IPS DF 6.9 (cell line): ENCODE data around the gene ELF2.
"Not testable (repeated sequence)": the region's sequence is repeated elsewhere in the genome, so short reads cannot be mapped to it uniquely, and the experiment has no call there.

ENCODE experiments used
- DNase-seq: peaks from one replicate; pipeline ENCODE4 v3.0.0-alpha.2; 2013; ENCODE audit warnings: low read depth, low spot score
- H3K27ac ChIP-seq: one replicate; pipeline ENCODE4 v1.5.1; 2013; ENCODE audit warnings: low read length, control low read depth
- H3K27me3 ChIP-seq: 2 replicates; pipeline ENCODE4 v1.6.1; 2013; ENCODE audit warnings: mild to moderate bottlenecking, low read length; ENCODE audit not compliant: control insufficient read depth, insufficient read depth
- H3K36me3 ChIP-seq: 2 replicates; pipeline ENCODE4 v1.6.1; 2013; ENCODE audit warnings: low read length; ENCODE audit not compliant: control insufficient read depth, insufficient read depth
- H3K4me1 ChIP-seq: 2 replicates; pipeline ENCODE4 v1.6.1; 2013; ENCODE audit warnings: low read length; ENCODE audit not compliant: control insufficient read depth, insufficient read depth
- H3K4me3 ChIP-seq: 2 replicates; pipeline ENCODE4 v1.5.1; 2013; ENCODE audit warnings: mild to moderate bottlenecking, low read length
- H3K9me3 ChIP-seq: 2 replicates; pipeline ENCODE4 v1.6.1; 2013; ENCODE audit warnings: low read length, inconsistent platforms; ENCODE audit not compliant: control insufficient read depth, insufficient read depth
- WGBS: extraction: QIAGEN DNeasy Blood & Tissue Kit; methylation state at CpG from one replicate; pipeline ENCODE4 v1.1.7; 2013; ENCODE audit warnings: mixed read lengths, missing lambda C conversion rate; ENCODE audit not compliant: insufficient read length, insufficient coverage; 5-methylcytosine and 5-hydroxymethylcytosine counted together

ELF2 gene

GRCh38 chr4:139078926-139079325, 98.1 kb downstream of the ELF2 start:
- no peak for DNase-seq
- Histone ChIP-seq H3K36me3 (no peaks in the 10 kb centered on the region), H3K4me3 (no peak overlapping the region), H3K27me3 (no peaks in the 10 kb centered on the region), H3K27ac (no peak overlapping the region), H3K4me1 (no peaks in the 10 kb centered on the region), H3K9me3 (no peaks in the 10 kb centered on the region)
- WGBS, result no CpG with 5 or more reads among the region's 4 CpGs

DNA sequence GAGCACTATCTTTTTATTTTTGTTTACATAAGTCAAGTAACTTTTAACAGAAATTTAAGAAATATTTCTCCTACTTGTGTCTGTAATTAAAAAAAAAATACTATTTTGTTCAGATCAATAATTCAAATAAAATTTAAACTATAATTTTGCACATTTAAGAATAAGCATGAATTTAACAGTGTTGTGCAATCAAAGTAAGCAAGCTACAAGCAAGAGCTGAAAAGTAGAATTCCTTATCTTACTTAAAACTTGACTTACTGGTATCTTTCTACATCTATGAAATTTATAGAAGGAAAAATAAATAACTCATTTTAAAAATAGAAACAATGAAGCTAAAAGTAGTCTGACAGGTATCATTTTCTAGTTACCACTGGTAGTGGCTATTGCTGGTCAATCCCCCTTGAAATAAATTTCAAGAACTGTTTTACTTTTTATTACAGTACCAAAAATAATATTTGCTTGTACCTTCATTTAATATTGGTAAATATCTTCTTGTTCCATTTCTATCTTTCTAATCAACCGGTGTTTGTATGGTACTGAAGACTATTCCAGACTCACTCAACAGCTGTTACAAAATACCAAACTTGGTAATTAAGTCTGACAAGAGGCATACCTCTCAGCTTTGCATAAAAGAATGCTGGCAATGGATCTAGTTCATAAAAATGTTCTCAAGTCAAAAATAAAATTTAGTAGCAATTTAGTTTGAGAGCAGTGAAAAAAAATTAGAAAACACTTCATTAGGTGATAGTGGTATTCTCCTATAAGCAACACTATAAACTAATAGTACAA, 99.3 kb downstream of the ELF2 start:
- H3K27me3 ChIP-seq, result no peaks in the 10 kb centered on the region
- H3K4me1 ChIP-seq, result no peaks in the 10 kb centered on the region
- H3K36me3 ChIP-seq, result no peaks in the 10 kb centered on the region
- no peaks in the 10 kb centered on the region for H3K9me3 ChIP-seq
- H3K27ac ChIP-seq, result no peak overlapping the region
- no CpG with 5 or more reads among the region's 1 CpG for WGBS
- DNase-seq, result no peak
- no peak overlapping the region for H3K4me3 ChIP-seq

- Histone ChIP-seq H3K36me3 (no peaks in the 10 kb centered on the region; the same call in 1 of the 2 replicates), H3K4me3 (no peak overlapping the region), H3K9me3 (no peaks in the 10 kb centered on the region), H3K4me1 (no peaks in the 10 kb centered on the region), H3K27me3 (no peaks in the 10 kb centered on the region), H3K27ac (no peak overlapping the region)
- WGBS, result no CpG with 5 or more reads among the region's 1 CpG
- no peak for DNase-seq
Measured at GRCh38 chr4:139076016-139076744, 100.8 kb downstream of the ELF2 start.

DNA sequence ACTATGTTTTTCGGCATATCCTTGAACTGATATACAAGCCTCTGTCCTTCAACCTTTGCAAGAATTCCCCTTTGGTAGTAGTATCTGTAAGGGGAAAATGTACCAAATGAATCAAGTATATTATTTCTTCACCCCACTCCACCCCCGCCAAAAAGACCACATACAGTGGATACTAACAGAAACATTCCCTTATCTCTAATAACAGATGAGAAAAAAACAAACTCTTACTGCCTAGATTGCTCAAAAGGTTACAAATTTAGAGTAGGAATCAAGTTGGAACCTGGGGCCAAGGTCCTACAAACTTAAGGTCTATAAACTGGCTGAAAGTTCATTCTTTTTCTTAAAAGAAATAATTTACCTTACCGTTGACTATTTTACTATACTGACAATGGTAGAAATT, 116.4 kb downstream of the ELF2 start:
- no peaks in the 10 kb centered on the region for H3K27me3 ChIP-seq
- H3K36me3 ChIP-seq, result peaks cover 6% of the 10 kb centered on the region; the same call in 1 of the 2 replicates
- DNase-seq, result no peak
- H3K9me3 ChIP-seq, result no peaks in the 10 kb centered on the region
- WGBS, result no CpG with 5 or more reads among the region's 3 CpGs
- H3K27ac ChIP-seq, result no peak overlapping the region
- H3K4me3 ChIP-seq, result no peak overlapping the region
- H3K4me1 ChIP-seq, result no peaks in the 10 kb centered on the region

- H3K27me3 ChIP-seq, DNase-seq, H3K4me1 ChIP-seq, H3K4me3 ChIP-seq, H3K36me3 ChIP-seq, H3K27ac ChIP-seq, H3K9me3 ChIP-seq: not testable (repeated sequence)
- no CpG with 5 or more reads among the region's 4 CpGs for WGBS
Measured at GRCh38 chr4:139059026-139059425, 118.0 kb downstream of the ELF2 start.

DNA sequence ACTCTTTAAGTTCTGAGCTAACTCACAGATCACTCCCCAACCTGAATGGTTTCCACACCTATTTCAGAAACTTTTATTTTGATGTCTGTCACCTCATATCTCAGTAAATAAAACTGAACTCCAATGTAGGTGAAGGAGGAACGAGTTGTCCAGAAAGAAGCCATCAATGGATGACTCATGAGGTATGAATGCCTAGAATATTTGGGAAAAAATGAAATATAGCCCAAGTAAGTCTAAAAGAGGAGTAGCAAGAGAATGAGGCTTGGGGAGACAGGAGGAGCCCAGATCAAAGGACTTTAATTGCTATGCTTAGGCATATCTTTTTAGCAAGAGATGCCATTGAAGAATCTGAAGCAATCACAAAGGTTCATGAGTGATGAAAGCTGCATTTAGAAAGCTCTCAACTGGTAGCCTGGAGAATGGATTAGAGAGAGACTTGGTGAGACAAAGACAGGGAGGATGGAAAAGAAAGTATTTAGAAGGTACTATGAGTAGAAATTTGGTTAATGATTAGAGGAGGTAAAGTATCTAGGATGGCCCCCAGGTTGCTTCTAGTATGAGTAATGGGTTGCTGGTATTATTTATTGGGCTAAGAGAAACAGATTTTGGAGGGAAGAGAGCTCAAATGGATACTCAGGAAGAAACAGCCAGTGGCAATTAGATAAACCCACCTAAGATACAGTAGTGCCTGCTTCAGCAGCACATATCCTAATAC, 122.1 kb downstream of the ELF2 start:
- H3K27ac ChIP-seq, result no peak overlapping the region
- no peak for DNase-seq
- H3K36me3 ChIP-seq, result peaks cover 6% of the 10 kb centered on the region; the same call in 1 of the 2 replicates
- H3K27me3 ChIP-seq, result no peaks in the 10 kb centered on the region
- H3K4me3 ChIP-seq, result no peak overlapping the region
- no peaks in the 10 kb centered on the region for H3K9me3 ChIP-seq
- H3K4me1 ChIP-seq, result no peaks in the 10 kb centered on the region
- WGBS, result no CpG with 5 or more reads among the region's 1 CpG

DNA sequence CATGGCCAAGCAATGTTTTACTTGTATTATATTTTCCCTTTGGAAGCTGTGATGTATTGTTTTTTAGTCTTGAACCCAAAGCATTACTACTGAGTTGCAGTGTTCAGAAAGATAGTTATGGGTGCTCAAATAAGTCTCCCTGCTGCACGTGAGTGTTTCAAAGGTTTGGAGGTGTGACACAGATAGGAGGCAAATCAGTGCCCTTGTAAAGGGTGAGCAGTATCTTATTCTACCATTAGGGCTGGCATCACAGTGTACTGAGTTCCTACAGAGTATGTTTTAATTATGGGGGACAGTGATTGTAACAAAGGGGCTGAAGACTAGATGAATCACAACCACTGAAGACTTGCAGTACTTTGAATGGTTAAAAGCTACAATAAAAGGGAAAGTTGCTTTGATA, 123.1 kb downstream of the ELF2 start:
- Histone ChIP-seq H3K36me3 (peaks cover 1% of the 10 kb centered on the region; the same call in 1 of the 2 replicates), H3K9me3 (no peaks in the 10 kb centered on the region)
- no CpG with 5 or more reads among the region's 1 CpG for WGBS

DNA sequence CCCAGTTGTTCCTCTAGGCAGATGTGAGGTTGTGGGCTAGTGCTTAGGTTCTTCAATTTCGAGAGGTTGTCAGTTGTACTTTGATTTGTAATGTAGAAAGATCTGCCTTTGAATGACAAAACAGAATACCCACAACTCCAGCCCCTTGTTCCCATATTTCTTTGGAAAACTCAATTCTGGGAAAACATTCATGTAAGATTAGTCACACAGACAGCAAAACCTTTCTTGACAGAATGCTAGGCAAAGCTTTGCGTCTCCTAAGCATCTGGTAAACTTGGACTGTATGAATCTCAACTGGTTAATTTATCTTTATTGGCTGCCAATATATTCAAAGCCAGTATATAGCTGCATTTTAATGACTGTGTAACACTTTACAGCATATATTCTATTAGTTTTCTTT, 126.6 kb downstream of the ELF2 start:
- Histone ChIP-seq H3K27me3 (no peaks in the 10 kb centered on the region), H3K4me1 (no peaks in the 10 kb centered on the region), H3K9me3 (no peaks in the 10 kb centered on the region), H3K4me3 (no peak overlapping the region), H3K36me3 (no peaks in the 10 kb centered on the region; the same call in 1 of the 2 replicates), H3K27ac (no peak overlapping the region)
- WGBS, result no CpG with 5 or more reads among the region's 2 CpGs
- DNase-seq, result no peak

More for the DNA sequence above, 123.1 kb downstream of the ELF2 start:
- Histone ChIP-seq H3K4me1 (no peaks in the 10 kb centered on the region), H3K27me3 (no peaks in the 10 kb centered on the region), H3K4me3 (no peak overlapping the region), H3K27ac (no peak overlapping the region)
- DNase-seq, result no peak

DNA sequence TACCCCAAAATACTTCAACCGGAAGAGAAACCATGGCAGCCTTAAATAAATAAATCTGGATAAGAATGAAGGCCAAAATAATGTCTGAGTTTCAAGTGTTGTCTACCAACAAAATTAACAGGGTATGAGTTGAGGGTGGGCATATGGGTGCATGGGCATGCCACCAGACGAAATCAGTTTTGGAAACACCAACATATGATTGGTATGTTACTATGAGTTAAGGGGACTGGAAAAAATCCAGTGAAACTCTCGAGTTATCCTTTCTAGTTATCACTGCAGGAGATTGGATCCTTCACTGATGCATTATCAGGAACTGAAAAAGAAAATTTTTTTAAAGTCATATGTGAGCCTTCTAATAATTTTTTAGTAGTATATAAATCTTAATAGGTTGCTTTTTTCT, 129.0 kb downstream of the ELF2 start:
- no peak overlapping the region for H3K4me3 ChIP-seq
- H3K9me3 ChIP-seq, result no peaks in the 10 kb centered on the region
- no CpG with 5 or more reads among the region's 3 CpGs for WGBS

DNA sequence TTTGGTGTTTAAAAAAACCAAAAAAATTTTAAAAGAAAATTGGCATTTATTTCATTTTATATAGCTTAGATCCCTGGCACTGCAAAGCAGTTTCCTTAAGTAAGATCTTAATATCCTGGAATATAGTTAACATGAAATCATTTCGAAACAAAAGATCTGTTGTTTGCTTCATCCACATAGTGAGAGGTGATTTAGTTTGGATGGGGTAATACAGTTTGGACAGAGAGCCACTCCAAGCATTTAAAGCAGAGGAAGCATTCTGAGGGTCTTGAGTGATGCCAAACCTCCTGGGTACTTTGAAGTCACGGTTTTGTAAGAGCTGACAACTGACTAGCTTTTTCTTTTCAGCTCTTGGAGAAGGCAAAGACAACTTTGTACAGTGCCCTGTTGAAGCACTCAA, 132.7 kb downstream of the ELF2 start:
- peaks cover 10% of the 10 kb centered on the region for H3K36me3 ChIP-seq

More for the DNA sequence above, 129.0 kb downstream of the ELF2 start:
- Histone ChIP-seq H3K4me1 (no peaks in the 10 kb centered on the region), H3K36me3 (peaks cover 10% of the 10 kb centered on the region), H3K27ac (no peak overlapping the region), H3K27me3 (no peaks in the 10 kb centered on the region)
- DNase-seq, result no peak

More for the DNA sequence above, 132.7 kb downstream of the ELF2 start:
- Histone ChIP-seq H3K9me3 (no peaks in the 10 kb centered on the region), H3K27ac (no peak overlapping the region), H3K27me3 (no peaks in the 10 kb centered on the region), H3K4me1 (no peaks in the 10 kb centered on the region), H3K4me3 (no peak overlapping the region)
- DNase-seq, result no peak
- no CpG with 5 or more reads among the region's 2 CpGs for WGBS
